T-helper 1 cell (primary cell): ENCODE results near the gene EPSTI1.

Source experiments
- DNase-seq, 5 donors: peaks; one replicate each; pipeline ENCODE4 v3.0.0-alpha.2; 2012 to 2020

Gene EPSTI1

DNA sequence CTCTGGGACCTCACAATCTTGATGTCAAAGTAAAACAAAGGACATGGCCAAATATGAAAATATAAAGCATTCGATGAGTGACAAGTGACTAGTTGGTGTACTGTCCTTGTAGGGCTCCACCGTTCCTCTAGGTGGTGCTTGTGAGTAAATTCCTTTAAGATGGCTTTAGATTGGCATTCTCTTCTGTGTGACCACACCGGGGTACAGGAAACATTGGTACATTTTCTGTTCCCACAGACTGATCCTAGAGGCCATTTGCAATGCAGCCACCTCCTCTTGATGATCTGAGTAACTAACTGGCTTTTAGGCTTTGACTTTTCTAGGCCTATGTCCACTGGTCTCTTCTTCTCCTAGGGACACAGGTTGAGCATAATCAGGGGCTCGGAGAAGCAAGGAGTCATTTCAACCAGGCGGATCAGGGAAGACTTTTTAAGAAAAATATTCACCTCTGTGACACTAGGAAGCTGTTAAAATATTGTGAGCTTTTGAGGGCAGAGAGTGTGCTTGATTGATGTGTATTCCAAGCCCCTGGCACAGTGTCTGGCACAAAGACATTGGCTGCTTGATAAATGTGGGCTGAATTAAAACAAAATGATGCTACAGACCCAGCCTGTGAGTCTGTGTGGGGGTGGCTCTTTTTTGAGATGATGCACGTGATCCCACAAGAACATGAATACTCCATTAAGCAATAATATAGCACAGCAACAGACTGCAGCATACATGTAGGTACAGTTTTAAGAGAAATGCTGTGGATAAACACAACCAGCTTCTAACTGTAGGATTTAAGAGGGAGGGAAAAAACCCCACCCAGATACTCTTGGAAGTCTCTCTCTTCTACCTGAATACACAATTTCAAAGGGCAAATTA lies 21.0 kb downstream of the EPSTI1 start:
- peak in 3 of 5 donors; percentile 20 to 59 (median 29) for DNase-seq

DNA sequence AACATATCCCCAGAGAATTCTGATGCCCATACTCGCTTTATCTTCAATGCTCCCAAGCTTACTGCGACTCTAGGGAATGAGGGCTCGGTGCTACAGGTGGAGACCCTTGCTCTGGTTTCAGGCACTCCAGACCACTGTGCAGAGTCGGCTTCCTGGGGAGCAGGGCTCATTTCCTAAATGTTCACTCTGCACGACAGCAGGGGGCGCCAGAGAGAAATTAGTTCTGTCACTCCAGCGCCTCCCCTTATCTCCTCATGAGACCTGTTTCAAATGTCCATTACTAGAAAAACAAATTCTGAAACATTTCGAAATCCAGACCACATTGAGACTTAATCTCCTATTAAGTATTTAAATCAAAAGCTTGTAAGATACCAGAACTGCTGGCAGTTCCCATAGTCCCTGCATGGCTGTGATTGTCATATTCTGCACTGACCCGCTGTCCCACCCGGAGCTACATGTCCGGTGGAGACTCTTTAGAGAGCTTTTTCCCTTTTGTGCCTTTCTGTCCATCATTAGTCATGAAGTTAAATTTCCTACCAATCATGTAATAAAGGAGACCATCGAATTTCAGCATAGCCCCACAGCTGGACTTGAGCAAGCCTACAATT lies 22.4 kb downstream of the EPSTI1 start:
- DNase-seq, result peak; percentile 58 to 83 (median 69)

- no peak for DNase-seq
Measured at GRCh38 chr13:42968906-42969305, 23.1 kb downstream of the EPSTI1 start.

- no peak for DNase-seq
Measured at GRCh38 chr13:42967660-42968059, 24.4 kb downstream of the EPSTI1 start.

DNA sequence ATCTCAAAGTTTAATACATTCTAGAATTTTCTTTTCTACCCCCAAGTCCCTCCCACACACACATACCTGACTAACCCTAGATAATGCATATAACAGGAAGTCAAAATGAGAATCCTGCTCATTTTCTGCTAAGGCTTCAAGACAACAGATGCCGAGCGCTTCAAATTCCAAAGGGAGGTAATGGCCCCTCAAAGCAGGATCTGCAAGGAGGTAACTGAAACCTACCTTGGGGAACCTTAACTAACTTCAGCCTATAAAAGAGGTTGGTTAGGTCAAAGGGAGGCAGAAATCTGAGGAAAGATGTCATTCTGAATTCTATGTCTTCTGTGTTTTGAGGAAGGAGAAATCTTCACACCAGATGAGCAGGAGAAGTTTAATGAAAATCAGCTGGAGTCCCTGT lies 26.8 kb downstream of the EPSTI1 start:
- no peak for DNase-seq

DNA sequence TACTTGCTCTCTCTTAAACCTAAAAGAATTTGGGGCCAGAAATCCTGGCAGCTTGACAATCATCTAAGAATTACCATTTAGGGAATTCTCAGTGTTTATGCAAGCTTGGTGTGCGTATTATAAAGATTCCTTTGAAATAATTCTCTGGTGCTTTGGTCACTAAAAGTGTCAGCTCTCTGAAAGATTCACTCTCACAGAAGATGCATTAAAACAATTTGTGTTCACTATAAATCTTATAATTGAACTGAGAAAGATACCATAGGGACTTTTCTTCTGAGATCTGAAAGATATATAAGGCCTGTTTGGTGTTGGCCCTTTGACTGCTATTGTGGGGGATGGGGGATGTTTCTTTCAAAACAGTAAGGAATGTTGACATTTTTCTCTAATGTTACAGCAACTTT lies 27.3 kb downstream of the EPSTI1 start:
- DNase-seq, result no peak

DNA sequence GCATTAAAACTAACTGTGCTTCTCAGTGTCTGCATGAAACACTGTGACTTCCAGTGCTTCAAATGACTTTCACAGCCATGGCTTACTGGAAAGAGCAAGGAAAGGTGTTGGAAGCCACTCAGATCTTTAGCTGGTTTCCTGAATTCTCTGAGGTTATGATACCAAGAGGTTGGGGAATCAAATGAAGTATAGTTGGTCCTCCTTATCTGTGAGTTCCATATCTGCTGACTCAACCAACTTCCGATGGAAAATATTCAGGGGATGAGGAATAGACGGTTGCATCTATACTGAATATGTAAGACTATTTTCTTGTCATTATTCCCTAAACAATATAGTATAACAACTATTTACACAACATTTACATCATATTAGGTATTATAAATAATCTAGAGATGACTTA lies 32.4 kb downstream of the EPSTI1 start:
- no peak for DNase-seq

DNA sequence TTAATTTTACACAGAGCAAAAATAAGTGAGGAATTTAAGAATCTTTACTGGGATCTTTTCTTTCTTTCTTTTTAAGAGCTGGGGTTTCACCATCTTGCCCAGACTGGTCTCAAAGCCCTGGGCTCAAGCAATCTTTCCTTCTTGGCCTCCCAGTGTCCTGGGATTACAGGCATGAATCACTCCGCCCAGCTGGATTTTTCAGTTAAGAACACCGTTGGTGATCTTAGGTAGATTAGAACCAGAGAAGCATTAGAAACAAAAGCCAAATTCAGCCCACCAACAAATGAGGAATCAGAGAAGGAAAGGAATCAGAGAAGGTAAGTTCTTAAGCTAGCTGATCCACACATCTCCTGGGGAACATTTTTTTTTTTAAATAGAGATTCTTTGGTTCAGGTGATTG lies 34.2 kb downstream of the EPSTI1 start:
- DNase-seq, result no peak

DNA sequence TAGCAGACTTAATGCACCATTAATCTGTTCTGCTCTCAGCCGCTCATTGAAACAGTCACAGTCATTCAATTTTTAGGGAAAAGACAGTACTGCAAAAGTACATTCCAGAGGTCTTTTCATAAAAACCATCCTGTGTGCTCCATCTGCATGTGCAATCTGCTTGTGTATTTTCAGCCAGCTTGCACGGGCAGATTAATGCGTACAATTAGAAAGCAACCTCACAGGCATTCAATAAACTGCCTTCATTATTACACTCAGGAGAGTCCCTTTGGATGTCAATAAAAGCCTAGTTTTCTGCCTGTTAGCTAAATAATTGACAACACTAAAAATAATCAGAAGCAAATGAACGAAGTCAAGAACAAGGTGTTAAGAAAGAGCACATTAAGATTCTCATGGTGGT lies 41.9 kb downstream of the EPSTI1 start:
- DNase-seq, result no peak

DNA sequence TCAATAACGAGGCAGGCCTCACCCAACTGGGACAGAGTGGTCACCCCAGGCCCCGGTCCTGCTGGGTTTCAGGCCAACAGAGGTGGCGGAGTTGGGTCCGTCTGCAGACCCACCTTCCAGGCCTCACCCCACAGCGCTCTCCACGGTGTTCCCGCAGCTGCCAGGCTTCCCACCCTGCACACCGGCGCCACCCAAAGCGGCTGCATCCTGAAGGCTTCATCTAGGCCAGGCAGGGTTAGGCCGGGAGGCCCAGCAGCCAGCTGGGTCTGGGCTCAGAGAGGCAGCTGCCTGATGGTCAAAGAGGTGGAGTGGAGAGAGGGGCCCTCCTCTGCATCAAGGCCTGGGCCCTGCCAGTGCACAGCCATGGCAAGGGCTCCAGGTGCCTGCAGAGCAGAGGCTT lies 44.1 kb downstream of the EPSTI1 start:
- no peak for DNase-seq

DNA sequence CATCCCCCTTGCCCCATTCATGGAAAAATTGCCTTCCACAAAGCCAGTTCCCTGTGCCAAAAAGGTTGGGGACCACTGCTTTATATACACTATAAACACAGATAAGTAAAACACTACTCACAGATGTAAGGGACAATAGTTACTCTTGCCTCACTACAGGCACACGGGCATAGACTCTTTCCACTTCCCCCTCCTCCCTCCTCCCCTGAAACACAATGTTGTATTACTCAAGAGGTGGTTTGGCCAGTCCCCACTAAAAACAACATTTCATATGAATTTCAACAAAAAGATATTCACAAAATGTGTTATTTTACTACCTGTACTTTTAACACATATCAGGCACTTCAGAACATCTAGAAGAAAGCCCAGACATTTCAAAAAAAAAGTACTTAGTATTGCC lies 45.1 kb downstream of the EPSTI1 start:
- no peak for DNase-seq

- no peak for DNase-seq
Measured at GRCh38 chr13:42929886-42930535, 62.0 kb downstream of the EPSTI1 start.

GRCh38 chr13:42926555-42926954 lies 65.5 kb downstream of the EPSTI1 start:
- no peak for DNase-seq

DNA sequence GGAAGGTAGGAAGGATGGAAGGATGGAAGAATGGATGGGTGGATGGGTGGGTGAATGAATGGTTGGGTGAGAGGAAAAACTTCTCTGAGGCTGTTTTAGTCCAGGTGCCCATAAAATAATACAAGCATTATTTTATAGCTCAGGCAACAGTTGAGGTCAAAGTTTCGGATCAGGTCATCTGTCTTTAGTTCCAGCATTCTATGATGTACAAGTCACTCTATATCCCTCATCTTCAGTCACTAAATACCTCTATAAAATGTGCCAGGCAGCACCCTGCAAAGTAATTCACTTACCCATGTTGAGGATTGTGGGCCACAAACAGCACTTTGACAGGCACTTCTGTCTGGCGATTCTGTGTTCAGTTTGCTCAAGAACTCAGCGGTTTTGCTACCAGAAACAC lies 66.0 kb downstream of the EPSTI1 start:
- no peak for DNase-seq

- DNase-seq, result no peak
Measured at GRCh38 chr13:42925626-42926025, 66.4 kb downstream of the EPSTI1 start.

DNA sequence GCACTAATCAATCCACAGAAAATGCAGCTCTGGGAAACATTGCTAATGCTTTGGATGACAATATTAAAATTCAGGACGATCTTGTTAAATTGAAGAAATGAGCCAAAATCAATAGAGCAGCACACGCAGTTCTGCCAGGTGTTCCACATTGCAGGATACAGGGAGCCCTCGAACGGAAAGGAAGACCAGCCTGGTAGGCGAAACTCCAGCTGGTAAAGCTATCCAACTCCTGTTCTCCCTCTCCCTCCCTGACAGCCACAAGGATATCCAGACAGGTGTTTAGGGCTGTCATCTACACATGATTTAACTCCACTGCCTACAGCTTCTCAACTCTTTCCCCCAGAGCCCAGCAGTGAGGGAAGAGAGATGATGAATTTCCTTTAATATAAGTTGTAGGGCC lies 67.7 kb downstream of the EPSTI1 start:
- no peak for DNase-seq

GRCh38 chr13:42907745-42908144 lies 84.3 kb downstream of the EPSTI1 start:
- DNase-seq, result no peak

GRCh38 chr13:42906257-42906656 lies 85.8 kb downstream of the EPSTI1 start:
- no peak for DNase-seq

DNA sequence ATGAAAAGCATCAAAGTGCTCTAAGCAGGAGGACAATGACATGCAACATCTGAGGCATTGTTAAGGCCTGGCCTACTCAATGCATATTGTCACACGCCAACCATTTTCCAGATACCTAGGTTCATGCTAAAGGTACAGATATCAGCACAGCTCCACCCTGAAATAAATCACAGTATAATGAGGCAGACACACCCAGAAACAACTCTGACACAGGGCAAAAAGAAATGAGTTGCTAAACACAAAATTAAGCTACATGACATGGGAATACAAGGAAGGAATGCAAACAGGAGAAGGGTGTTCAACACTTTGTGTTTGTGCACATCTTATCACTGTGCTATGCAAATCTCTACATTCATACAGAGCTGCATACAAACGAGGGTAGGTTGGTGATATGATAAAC lies 86.5 kb downstream of the EPSTI1 start:
- DNase-seq, result no peak

- no peak for DNase-seq
Measured at GRCh38 chr13:42899266-42899665, 92.8 kb downstream of the EPSTI1 start.

GRCh38 chr13:42895776-42896175 lies 96.3 kb downstream of the EPSTI1 start:
- no peak for DNase-seq

- DNase-seq, result no peak
Measured at GRCh38 chr13:42894765-42895243, 97.2 kb downstream of the EPSTI1 start.

- no peak for DNase-seq
Measured at GRCh38 chr13:42893214-42893671, 98.8 kb downstream of the EPSTI1 start.

- DNase-seq, result no peak
Measured at GRCh38 chr13:42892760-42893159, 99.3 kb downstream of the EPSTI1 start.
